Measurements from ENCODE around the gene IMP4.

- TF ChIP-seq POLR2AphosphoS5 (IDR thresholded peaks at IDR 0.05; ENCODE audit: low read depth, low read length) (no peak), POLR2A (IDR thresholded peaks at IDR 0.05; ENCODE audit: low read depth, low read length) (no peak), POU2F2 (IDR thresholded peaks at IDR 0.05; ENCODE audit: low read depth, low read length) (no peak), SPI1 (IDR thresholded peaks at IDR 0.05; ENCODE audit: low read depth, low read length) (no peak), TAF1 (IDR thresholded peaks at IDR 0.05; ENCODE audit: low read depth, low read length) (no peak), PAX5 (IDR thresholded peaks at IDR 0.05; ENCODE audit: insufficient read depth, low read length, severe bottlenecking) (no peak)
These were observed 23.8 kb upstream of the IMP4 start for GRCh38 chr2:130318906-130319305.
